Esophagus squamous epithelium (tissue), 5 donors: ENCODE data around the gene PBRM1. TPM values are rescaled to one million over a fixed set of nuclear protein-coding genes. Genes with fewer than 3 reads are reported as not detected.
"Not testable (repeated sequence)": the region's sequence is repeated elsewhere in the genome, so short reads cannot be mapped to it uniquely, and the experiment has no call there.

Source experiments
- DNase-seq: peaks from one replicate; lab custom pipeline; 2025; lab: John Stamatoyannopoulos, UW
- H3K27ac ChIP-seq, 4 donors: fragments of 200-600 bp; sonication (generic); one replicate each; pipeline ENCODE4 v1.5.1; 2016 to 2019; ENCODE audit warnings: mild to moderate bottlenecking in 1 of 4
- H3K27me3 ChIP-seq, 4 donors: fragments of 200-600 bp; sonication (generic); 1 replicate in 3 of 4; 2 replicates in 1 of 4; pipeline versions ENCODE4 v1.5.1 to v1.6.0; 2017 to 2021; ENCODE audit warnings: antibody characterized with exemption in 1 of 4
- H3K36me3 ChIP-seq, 3 donors: fragments of 200-600 bp; sonication (generic); one replicate each; pipeline ENCODE4 v1.5.1; 2016 to 2019
- H3K4me1 ChIP-seq, 3 donors: fragments of 200-600 bp; sonication (generic); one replicate each; pipeline ENCODE4 v1.5.1; 2017 to 2019
- H3K4me3 ChIP-seq, 4 donors: fragments of 200-600 bp; sonication (generic); 1 replicate in 3 of 4; 2 replicates in 1 of 4; pipeline ENCODE4 v1.5.1; 2016 to 2019; ENCODE audit warnings: mild to moderate bottlenecking in 2 of 4, moderate library complexity in 1 of 4
- H3K9me3 ChIP-seq, 3 donors: fragments of 200-600 bp; sonication (generic); one replicate each; pipeline ENCODE4 v1.5.1; 2016 to 2019
- POLR2A ChIP-seq, 4 donors: fragments of 450-650 bp; IDR thresholded peaks; one replicate each; pipeline ENCODE4 v1.6.1; 2017; ENCODE audit warnings: antibody characterized with exemption in 4 of 4, mild to moderate bottlenecking in 4 of 4, moderate library complexity in 3 of 4
- WGBS, 2 donors: methylation state at CpG; one replicate each; pipeline ENCODE4 v1.1.5; 2018; 5-methylcytosine and 5-hydroxymethylcytosine counted together
- intact Hi-C: fragments of 100-400 bp; cut with DNase I; formaldehyde crosslinking; loops from one replicate; pipeline ENCODE4 v1.15.0; 2022
- total RNA-seq, 4 donors: library from RNA; depleted of rRNA; stranded (reverse); fragments of >200 nt; gene quantifications; one replicate each; pipeline ENCODE4 v1.1.0, GENCODE V29; 2016
- TF ChIP-seq, protein P1 (sequence below), 6 experiments: fragments of 450-650 bp in 4 of 6; fragments of 200-600 bp in 2 of 6; sonication (generic) in 2 of 6; IDR thresholded peaks; one replicate each; pipeline ENCODE4 v1.5.1; 2016 to 2019; ENCODE audit warnings: antibody characterized with exemption in 6 of 6, mild to moderate bottlenecking in 4 of 6, moderate library complexity in 4 of 6
- donor health status: DM: yes; HTN: yes; CAD: no.

Gene PBRM1
- total RNA-seq = 10 to 100 TPM; 34.0 to 76.4 (median 63.7) TPM

DNA sequence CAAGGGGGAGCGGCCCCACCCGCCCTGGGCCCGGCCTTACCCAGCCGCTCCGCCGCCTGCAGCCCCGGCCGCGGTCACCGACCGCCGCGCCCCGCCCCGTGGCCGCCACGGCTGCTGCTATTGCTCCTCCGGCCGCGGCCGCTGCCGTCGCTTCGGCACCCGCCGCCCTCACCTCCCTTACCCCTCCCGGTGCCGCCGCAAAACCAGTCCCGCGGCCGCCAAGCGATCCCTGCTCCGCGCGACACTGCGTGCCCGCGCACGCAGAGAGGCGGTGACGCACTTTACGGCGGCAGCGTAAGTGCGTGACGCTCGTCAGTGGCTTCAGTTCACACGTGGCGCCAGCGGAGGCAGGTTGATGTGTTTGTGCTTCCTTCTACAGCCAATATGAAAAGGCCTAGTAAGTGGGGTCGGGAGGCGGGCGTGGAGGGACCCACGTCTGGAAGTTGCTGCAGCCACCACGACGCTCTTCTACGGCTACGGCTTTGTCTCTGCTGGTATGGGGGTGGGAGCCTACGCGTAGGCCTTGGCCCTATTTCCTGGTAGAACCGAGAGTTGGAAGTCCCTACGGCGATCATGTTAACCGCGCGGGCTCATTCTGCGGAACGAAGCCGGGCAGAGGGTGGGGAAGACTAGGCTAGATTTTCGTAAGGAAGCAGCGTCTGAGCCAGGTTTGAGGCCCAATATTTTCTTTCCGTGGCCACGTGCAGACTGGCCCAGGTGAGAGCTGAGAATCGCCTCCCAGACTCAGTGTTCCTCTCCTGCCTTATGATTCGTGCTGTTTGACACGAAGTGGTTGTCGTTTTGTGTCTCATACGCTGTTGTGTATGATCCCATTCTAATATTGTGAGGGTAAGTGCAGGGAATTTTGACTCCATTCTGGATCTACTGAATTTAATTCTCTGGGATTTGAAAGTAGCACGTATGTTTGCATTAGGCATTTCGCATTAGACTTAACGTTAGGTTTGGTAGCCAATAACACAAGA is at the start of gene PBRM1, which contains the start of gene GNL3:
PBRM1 (minus strand) TSS at position 205 of the 983 bp plus-strand sequence.
GNL3 (plus strand) TSS at position 324 of the 983 bp plus-strand sequence; CDS start at position 385, 61 bp downstream.
- Histone ChIP-seq H3K4me1 (peaks cover 11 to 79% (median 40%) of the 10 kb centered on the region in 3 donors), H3K36me3 (peaks cover 14 to 42% (median 27%) of the 10 kb centered on the region in 3 donors), H3K9me3 (no peaks in the 10 kb centered on the region), H3K27ac (peak within 1 kb of the TSS; percentile 91 to 100 (median 97)), H3K27me3 (no peaks in the 10 kb centered on the region), H3K4me3 (peak within 1 kb of the TSS; percentile 49 to 90 (median 72))
- TF ChIP-seq POLR2A (IDR thresholded peaks at IDR 0.05) = peak in 3 of 4 donors; percentile 63 to 85 (median 82)
- TF ChIP-seq, protein P1, sequence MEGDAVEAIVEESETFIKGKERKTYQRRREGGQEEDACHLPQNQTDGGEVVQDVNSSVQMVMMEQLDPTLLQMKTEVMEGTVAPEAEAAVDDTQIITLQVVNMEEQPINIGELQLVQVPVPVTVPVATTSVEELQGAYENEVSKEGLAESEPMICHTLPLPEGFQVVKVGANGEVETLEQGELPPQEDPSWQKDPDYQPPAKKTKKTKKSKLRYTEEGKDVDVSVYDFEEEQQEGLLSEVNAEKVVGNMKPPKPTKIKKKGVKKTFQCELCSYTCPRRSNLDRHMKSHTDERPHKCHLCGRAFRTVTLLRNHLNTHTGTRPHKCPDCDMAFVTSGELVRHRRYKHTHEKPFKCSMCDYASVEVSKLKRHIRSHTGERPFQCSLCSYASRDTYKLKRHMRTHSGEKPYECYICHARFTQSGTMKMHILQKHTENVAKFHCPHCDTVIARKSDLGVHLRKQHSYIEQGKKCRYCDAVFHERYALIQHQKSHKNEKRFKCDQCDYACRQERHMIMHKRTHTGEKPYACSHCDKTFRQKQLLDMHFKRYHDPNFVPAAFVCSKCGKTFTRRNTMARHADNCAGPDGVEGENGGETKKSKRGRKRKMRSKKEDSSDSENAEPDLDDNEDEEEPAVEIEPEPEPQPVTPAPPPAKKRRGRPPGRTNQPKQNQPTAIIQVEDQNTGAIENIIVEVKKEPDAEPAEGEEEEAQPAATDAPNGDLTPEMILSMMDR (IDR thresholded peaks at IDR 0.05) = peak in 2 of 6 experiments; percentile 2 to 15
- intact Hi-C loops = loop anchor here (10.0 kb wide), 1 partner anchor 151 kb away; the partner anchor contains the start of genes NT5DC2 and UQCC5
- 0% methylated on average over 20 to 49 of the region's 82 CpGs for WGBS, 2 donors
- DNase-seq = peak; percentile 68

DNA sequence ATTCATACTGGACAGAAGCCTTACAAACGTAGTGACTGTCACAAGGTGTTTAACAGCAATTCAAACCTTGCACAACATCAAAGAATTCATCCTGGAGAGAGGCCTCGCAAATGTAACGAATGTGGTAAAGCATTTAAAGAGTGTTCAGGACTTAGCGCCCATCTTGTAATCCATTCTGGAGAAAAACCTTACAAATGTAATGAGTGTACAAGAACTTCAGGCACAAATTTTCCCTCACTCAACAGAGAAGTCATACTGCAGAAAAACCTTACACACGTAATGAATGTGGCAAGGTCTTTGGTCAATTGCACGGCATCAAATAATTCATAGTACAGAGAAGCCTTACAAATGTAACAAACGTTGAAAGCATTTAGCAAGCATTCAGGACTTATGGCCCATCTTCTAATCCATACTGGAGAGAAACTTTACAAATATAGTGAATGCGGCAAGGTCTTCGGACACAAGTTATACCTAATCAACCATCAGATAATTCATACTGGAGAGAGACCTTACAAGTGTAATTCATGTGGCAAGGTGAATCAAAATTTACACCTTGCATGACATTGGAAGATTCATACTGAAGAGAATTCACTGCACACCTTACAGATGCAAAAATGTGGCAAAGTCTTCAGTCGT is 47.7 kb upstream of the PBRM1 start:
- intact Hi-C loops = no loop called here
- WGBS, 2 donors = 85 to 90% methylated on average over 10 of the region's 10 CpGs
- no peak for TF ChIP-seq POLR2A (IDR thresholded peaks at IDR 0.05)
- TF ChIP-seq, protein P1 (IDR thresholded peaks at IDR 0.05) = no peak

DNA sequence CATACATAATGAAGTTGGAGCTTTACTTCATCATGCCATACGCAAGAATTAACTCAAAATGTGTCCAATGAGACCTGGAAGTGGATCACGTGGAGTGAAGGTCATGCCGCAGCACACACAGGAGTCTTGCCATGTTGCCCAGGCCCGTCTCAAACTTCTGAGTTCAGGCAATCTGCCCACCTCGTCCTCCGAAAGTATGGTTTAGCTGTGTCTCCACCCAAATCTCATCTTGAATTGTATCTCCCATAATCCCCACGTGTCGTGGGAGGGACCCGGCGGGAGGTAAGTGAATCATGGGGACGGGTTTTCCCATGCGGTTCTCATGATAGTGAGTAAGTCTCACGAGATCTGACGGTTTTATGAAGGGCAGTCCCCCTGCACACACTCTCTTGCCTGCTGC is 45.9 kb upstream of the PBRM1 start:
- DNase-seq = no peak
- Histone ChIP-seq H3K27me3 (no peaks in the 10 kb centered on the region), H3K4me1 (no peaks in the 10 kb centered on the region), H3K36me3 (peaks cover 0 to 87% (median 9%) of the 10 kb centered on the region in 3 donors), H3K9me3 (peaks cover 0 to 14% (median 8%) of the 10 kb centered on the region in 3 donors), H3K4me3 (no peak overlapping the region), H3K27ac (no peak overlapping the region)
- WGBS, 2 donors = 76 to 88% methylated on average over 14 of the region's 14 CpGs
- intact Hi-C loops = no loop called here
- TF ChIP-seq, protein P1 (IDR thresholded peaks at IDR 0.05) = no peak
- TF ChIP-seq POLR2A (IDR thresholded peaks at IDR 0.05) = no peak

More for the DNA sequence above, 47.7 kb upstream of the PBRM1 start:
- no peaks in the 10 kb centered on the region for H3K27me3 ChIP-seq
- H3K4me3 ChIP-seq = no peak overlapping the region
- H3K36me3 ChIP-seq = peaks cover 0 to 96% (median 9%) of the 10 kb centered on the region in 3 donors
- H3K27ac ChIP-seq = no peak overlapping the region
- H3K9me3 ChIP-seq = peaks cover 0 to 10% (median 8%) of the 10 kb centered on the region in 3 donors
- no peak for DNase-seq
- H3K4me1 ChIP-seq = no peaks in the 10 kb centered on the region

DNA sequence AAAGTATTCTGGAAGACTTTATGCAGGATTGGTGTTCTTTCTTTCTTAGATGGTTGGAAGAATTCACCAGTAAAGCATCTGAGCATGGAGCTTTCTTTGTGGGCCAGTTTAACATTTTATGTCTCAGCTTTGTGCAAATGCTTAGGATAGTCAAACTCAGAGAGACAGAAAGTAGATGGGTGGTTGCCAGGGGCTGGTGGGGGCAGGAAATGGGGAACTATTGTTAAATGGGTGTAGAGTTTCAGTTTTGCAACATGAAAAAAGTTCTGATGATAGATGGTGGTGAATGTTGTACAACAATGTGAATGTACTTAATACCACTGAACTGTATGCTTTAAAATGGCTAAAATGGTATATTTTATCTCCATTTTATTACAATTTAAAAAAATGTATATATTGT is 45.0 kb upstream of the PBRM1 start:
- TF ChIP-seq, protein P1 (IDR thresholded peaks at IDR 0.05) = no peak
- TF ChIP-seq POLR2A (IDR thresholded peaks at IDR 0.05) = no peak
- no peak overlapping the region for H3K4me3 ChIP-seq
- H3K4me1 ChIP-seq = no peaks in the 10 kb centered on the region
- no peak for DNase-seq
- no peaks in the 10 kb centered on the region for H3K27me3 ChIP-seq
- H3K9me3 ChIP-seq = peaks cover 0 to 14% (median 8%) of the 10 kb centered on the region in 3 donors
- no peak overlapping the region for H3K27ac ChIP-seq
- H3K36me3 ChIP-seq = peaks cover 0 to 78% (median 9%) of the 10 kb centered on the region in 3 donors
- intact Hi-C loops = no loop called here

DNA sequence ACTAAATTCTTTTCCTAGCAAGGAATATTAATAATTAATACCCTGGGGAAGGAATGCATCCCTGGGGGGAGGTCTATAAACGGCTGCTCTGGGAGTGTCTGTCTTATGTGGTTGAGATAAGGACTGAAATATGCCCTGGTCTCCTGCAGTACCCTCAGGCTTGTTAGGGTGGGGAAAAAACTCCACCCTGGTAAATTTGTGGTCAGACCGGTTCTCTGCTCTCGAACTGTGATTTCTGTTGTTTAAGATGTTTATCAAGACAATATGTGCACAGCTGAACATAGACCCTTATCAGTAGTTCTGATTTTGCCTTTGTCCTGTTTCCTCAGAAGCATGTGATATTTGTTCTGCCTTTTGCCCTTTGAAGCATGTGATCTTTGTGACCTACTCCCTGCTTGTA is 43.0 kb upstream of the PBRM1 start:
- H3K27me3 ChIP-seq, intact Hi-C loops, H3K27ac ChIP-seq, H3K4me1 ChIP-seq, H3K4me3 ChIP-seq, DNase-seq: not testable (repeated sequence)
- 52 to 84% methylated on average over 3 of the region's 3 CpGs for WGBS, 2 donors
- peaks cover 0 to 14% (median 8%) of the 10 kb centered on the region in 3 donors for H3K9me3 ChIP-seq
- peaks cover 0 to 58% (median 5%) of the 10 kb centered on the region in 3 donors for H3K36me3 ChIP-seq
